Choroid plexus epithelial cell (primary cell): Measurements from ENCODE around the gene OR11G2.
"Not testable (repeated sequence)": the region's sequence is repeated elsewhere in the genome, so short reads cannot be mapped to it uniquely, and the experiment has no call there.

Experiments used
- DNase-seq: peaks from one replicate; pipeline ENCODE4 v3.0.0-alpha.2; 2010; ENCODE audit warnings: low read depth
- H3K4me3 ChIP-seq: 2 replicates; pipeline ENCODE4 v1.5.1; 2011; ENCODE audit warnings: low read depth, mild to moderate bottlenecking, control low read depth, low read length, moderate library complexity
- CTCF ChIP-seq: conservative IDR thresholded peaks from 2 replicates; pipeline ENCODE4 v1.5.1; 2011; ENCODE audit warnings: low read depth, mild to moderate bottlenecking, control low read depth, inconsistent platforms, low read length, moderate library complexity

Gene OR11G2

GRCh38 chr14:20195911-20196310 is 5.2 kb downstream of the OR11G2 start:
- no peak overlapping the region for H3K4me3 ChIP-seq
- no peak for DNase-seq
- no peak for TF ChIP-seq CTCF

- TF ChIP-seq CTCF, result no peak
- DNase-seq, result no peak
- no peak overlapping the region for H3K4me3 ChIP-seq
Observed at GRCh38 chr14:20197459-20197858, 6.8 kb downstream of the OR11G2 start.

- no peak for TF ChIP-seq CTCF
- DNase-seq, result no peak
- no peak overlapping the region for H3K4me3 ChIP-seq
Observed at GRCh38 chr14:20198991-20199390, 8.3 kb downstream of the OR11G2 start.

- H3K4me3 ChIP-seq, result no peak overlapping the region
- DNase-seq, result no peak
- TF ChIP-seq CTCF, result no peak
Observed at GRCh38 chr14:20204721-20205120, 14.0 kb downstream of the OR11G2 start.

- TF ChIP-seq CTCF, result no peak
- H3K4me3 ChIP-seq, result no peak overlapping the region
- no peak for DNase-seq
Observed at GRCh38 chr14:20209595-20209994, 18.9 kb downstream of the OR11G2 start.

GRCh38 chr14:20212406-20212805 is 21.7 kb downstream of the OR11G2 start:
- H3K4me3 ChIP-seq, DNase-seq: not testable (repeated sequence)

- H3K4me3 ChIP-seq, result no peak overlapping the region
- DNase-seq, result peak; percentile 1
- no peak for TF ChIP-seq CTCF
Observed at GRCh38 chr14:20215196-20215595, 24.5 kb downstream of the OR11G2 start.

GRCh38 chr14:20219033-20219432 is 28.3 kb downstream of the OR11G2 start:
- no peak for TF ChIP-seq CTCF
- no peak overlapping the region for H3K4me3 ChIP-seq
- DNase-seq, result no peak
